GM19455 (cell line): ENCODE measurements around the gene NCR2.
"Not testable (repeated sequence)": the region's sequence is repeated elsewhere in the genome, so short reads cannot be mapped to it uniquely, and the experiment has no call there.

Experiments
- ATAC-seq: cut with Tn5 transposase; IDR thresholded peaks from one replicate; pipeline ENCODE4 v1.9.1; 2021; ENCODE audit not compliant: unreplicated experiment

NCR2 gene, protein sequence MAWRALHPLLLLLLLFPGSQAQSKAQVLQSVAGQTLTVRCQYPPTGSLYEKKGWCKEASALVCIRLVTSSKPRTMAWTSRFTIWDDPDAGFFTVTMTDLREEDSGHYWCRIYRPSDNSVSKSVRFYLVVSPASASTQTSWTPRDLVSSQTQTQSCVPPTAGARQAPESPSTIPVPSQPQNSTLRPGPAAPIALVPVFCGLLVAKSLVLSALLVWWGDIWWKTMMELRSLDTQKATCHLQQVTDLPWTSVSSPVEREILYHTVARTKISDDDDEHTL

GRCh38 chr6:41335296-41335695, at the start of gene NCR2:
Gene NCR2, plus strand, starts transcription at chr6:41335608. Its CDS starts 269 bp downstream, at chr6:41335877.
- ATAC-seq = no peak

GRCh38 chr6:41286544-41287346, 48.7 kb upstream of the NCR2 start, which contains the start of gene TREM1:
Gene TREM1, minus strand, starts transcription at chr6:41286682. Its CDS starts 27 bp downstream, at chr6:41286655.
- no peak for ATAC-seq

GRCh38 chr6:41288030-41288753, 47.2 kb upstream of the NCR2 start:
- ATAC-seq = no peak

DNA sequence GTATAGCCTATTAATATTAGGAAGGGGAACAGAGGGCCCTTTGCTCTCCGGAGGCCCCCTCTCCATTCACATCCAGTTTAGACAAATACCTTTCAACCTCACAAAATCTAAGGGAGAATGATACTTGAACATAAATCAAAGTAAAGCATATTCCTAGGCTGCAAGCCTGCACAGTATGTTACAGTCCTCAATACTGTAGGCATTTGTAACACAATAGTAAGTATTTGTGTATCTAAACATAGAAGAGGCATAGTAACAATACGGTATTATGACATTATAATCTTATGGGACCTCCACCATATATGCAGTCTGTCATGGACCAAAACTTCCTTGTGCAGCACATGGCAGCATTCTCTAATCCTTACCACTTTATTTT, 46.7 kb upstream of the NCR2 start:
- ATAC-seq = no peak

DNA sequence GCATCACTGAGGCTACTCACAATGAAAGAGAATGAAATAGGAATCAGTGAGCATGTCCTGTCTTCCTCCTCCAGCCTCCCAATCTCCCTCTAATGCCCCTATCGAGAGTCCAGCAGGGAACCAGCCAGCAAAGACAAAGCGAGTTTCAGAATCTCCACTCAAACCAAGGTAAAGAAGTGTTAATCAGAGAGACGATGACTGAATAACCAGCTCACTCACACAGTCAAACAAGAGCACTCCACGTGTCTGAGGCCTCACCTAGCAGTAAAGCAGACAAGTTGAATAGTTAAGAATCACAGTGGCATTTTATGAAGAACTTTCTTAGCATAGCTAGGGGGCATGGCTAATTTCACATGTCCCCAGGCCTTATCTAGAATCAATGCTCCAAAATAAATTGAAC, 45.6 kb upstream of the NCR2 start:
- no peak for ATAC-seq

DNA sequence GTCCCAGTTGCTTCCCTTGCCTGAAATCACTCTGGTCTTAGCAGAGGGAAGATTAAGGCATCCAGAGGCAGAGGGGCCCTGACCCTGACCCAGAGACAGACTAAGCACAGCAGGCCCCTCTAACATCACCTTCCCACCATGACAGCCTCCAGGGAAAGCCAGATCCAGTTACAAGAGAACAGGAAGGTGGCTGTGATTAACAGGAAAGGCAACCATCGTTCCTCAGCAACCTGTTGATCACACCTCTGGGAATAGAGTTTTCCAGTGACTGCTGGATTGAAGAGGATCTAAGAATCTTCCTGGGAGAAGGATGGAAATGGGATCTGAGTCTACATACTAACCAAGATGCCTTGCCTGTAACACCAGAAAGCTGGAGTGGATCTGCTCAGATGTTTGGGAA, 43.7 kb upstream of the NCR2 start:
- no peak for ATAC-seq

DNA sequence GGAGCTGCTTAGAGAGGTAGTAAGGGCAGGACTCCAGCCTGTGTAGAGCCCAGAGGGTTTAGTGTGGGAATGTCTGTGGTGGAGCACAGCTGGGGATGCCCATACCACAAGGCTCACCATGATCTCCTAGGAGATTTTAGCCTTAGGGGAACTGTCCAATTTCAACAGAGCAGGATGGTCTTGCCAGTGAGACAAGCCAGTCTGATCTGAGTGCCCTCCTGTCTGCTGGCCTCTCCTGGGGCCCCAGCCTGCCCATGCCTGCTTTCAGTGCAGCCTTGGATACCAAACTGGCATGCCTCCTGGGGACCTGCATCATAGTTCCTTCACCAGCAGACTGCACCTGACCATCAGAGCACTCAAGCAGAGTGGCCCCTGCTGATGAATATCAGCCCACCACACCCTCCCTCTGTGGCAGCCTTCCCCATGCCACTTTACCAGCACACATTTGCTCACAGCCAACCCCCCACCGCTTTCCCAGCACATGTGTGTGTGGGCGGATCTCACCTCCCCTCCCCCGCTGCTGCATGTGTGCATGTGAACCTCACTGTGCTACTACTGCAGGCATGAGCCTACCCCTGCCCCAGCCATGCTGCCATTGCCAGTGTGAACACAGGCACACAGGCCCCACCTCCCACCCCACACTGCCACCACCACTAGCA, 41.1 kb upstream of the NCR2 start:
- ATAC-seq = no peak

DNA sequence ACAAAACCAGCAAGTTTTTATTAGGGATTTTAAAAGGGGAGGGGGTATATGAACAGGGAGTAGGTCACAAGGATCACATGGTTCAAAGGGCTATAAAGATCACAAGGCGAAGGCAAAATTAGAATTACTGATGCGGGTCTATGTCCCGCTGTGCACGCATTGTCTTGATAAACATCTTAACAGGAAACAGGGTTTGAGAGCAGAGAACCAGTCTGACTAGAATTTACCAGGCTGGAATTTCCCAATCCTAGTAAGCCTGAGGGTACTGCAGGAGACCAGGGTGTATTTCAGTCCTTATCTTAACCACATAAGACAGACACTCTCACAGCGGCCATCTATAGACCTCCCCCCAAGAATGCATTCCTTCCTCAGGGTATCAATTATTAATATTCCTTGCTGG, 38.2 kb upstream of the NCR2 start:
- not testable (repeated sequence) for ATAC-seq

DNA sequence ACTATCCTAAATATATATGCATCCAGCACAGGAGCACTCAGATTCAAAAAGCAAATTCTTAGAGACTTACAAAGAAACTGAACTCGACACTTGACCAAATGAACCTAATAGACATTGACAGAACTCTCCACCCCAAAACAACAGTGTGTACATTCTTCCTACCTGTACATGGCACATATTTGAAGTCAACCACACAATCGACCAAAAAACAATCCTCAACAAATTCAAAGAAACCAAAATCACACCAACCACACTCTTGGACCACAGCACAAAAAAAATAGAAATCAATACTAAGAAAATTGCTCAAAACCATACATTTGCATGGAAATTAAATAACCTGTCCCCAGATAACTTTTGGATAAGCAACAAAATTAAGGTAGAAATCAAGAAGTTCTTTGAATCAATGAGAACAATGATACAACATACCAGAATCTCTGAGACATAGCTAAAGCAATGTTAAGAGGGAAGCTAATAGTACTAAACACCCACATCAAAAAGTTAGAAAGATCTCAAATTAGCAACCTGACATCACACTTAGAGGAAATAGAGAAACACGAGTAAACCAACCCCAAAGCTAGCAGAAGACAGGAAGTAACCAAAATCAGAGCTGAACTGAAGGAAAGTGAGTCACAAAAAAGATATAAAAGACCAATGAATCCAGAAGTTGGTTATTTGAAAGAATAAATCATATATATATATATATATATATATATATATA, 36.5 kb upstream of the NCR2 start:
- ATAC-seq = no peak

GRCh38 chr6:41302638-41303037, 32.8 kb upstream of the NCR2 start:
- no peak for ATAC-seq

DNA sequence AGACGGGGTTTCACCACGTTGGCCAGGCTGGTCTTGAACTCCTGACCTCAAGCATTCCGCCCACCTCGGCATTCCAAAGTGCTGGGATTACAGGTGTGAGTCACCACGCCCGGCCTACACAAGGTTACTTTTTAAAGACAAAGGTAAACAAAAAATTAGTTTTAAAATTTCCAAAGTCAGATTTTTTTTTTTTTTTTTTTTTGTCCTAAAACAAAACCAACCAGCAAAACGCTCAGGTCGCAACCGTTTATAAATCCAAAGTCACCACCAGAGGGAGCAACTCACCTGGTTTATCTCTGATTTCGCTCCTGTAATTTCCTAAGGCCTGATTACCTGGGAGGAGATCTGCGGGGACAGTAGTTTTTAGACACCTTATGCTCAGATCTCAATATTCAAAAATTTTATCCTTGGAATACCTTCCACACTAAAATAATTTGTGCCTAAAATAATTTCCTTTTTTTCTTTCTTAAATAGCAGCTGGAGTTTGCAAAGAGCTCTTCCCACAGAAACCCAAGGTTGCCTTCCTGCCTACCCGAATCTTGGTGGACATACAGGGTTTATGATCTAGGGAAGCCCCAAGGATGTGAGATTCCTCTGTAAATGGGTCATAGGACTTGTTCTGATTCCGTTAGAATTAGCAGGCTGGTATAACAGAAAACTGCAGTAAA, 29.1 kb upstream of the NCR2 start:
- ATAC-seq = no peak

DNA sequence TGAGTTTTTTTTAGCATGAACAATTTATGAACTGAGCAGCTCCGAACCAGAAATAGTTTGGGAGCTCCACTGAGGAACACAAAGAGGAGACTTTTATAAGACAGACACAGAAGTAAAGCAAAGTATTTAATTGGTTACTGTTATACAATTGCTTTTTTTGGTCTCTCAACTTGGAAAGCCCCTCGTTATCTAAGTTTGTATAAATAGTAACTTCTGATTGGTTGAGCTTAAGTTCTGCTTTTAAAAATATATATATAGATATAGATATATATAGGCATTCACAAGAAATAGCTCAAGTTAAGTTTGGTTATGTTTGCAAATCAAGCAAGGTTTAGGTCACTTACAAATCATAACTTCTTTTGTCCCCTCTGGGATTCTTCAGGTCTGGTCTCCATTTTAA, 20.2 kb upstream of the NCR2 start:
- ATAC-seq = no peak

GRCh38 chr6:41315943-41316620, 19.3 kb upstream of the NCR2 start:
- ATAC-seq = no peak

DNA sequence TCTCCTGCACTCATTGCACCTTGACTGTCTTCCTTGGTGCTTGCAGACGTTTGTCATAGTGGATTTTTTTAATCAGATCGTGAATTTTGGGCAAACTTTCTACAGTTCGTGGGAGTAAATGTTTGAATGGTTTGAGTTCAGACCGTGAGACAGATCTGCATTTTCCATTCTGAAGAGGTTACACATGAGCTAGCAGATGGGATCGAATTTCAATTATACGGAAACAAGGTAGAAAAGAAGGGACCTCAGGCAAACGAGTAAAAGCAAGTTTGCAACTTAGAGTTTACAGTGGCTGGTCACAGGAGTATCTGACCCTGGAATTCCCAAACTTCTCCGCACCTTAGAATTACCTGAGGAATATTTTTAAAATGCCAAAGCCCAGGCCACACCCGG, 17.2 kb upstream of the NCR2 start:
- no peak for ATAC-seq

DNA sequence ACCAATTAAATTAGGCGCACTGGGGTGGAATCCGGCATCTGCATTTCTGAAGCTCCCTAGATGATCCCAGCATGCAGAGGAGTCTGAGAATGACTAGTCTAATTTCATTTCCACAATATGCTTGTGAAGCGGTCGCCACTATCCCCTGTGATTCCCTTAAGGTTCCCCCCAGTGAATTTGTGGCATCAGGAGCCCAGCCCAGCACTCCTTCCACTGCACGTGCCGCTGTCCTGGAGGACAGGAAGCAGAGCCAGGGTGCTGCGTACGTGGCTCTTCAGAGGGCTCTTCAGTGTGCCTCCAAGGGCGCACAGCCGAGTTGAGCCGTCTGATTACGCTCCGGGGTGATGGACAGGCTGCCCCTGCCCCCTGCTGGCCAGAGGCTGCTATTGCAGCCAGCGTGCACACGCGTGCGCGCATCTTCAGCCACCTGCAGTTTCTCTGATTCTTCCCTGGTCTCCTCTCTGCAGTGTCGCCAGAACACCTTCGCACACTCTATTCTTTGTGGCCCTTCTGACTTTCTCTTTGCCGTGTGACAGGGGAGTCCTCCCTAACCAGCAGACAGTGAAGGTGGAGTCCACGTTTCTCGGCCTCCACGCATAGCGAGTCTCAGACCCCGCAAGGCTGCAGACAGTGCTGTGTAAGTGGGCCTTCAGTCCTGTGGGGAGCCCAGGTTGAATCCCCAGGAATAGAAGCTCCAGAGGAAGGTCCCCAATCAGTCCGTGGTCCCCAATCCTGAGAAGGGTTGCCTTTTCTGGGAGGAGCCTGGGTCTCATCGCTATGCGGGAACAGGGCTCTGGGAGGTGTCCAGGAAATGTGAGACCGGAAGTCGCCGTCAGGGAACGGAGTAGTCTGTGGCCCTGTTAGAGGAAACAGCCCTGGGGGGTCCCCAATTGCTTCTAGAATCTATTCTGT, 16.5 kb upstream of the NCR2 start:
- peak; percentile 88 for ATAC-seq

DNA sequence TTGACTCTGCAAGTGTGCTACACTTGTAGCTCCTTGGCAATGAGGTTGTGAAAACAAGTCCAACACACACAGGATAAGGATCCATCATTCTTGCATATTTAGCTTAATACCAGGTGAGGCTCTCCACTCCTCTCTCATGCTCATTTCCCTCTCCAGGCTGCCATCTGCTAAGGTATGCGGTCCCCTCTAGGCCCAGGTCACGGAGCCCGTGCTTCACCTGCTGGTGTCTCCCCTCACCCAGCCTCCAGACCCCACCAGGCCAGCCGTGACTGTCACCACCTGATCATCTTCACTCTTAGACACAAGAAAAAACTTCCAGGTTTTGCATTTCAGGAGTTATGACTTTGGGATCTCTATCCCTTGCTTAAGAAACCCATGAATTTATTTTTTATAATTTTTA, 14.2 kb upstream of the NCR2 start:
- ATAC-seq = no peak

GRCh38 chr6:41325446-41326066, 9.9 kb upstream of the NCR2 start:
- no peak for ATAC-seq

- no peak for ATAC-seq
Measured at GRCh38 chr6:41326092-41326491, 9.3 kb upstream of the NCR2 start.
